HG02840 (cell line): ENCODE data around the gene NINJ2.
A peak's percentile ranks its signal among the peaks of the same experiment; 100 is the strongest.
"Not testable (repeated sequence)": the region's sequence is repeated elsewhere in the genome, so short reads cannot be mapped to it uniquely, and the experiment has no call there.

Source experiments
- ATAC-seq: cut with Tn5 transposase; IDR thresholded peaks from one replicate; pipeline ENCODE4 v1.9.1; 2021; ENCODE audit warnings: mild to moderate bottlenecking, moderate library complexity, moderate number of reproducible peaks; ENCODE audit not compliant: unreplicated experiment, low FRiP score

The NINJ2 gene

DNA sequence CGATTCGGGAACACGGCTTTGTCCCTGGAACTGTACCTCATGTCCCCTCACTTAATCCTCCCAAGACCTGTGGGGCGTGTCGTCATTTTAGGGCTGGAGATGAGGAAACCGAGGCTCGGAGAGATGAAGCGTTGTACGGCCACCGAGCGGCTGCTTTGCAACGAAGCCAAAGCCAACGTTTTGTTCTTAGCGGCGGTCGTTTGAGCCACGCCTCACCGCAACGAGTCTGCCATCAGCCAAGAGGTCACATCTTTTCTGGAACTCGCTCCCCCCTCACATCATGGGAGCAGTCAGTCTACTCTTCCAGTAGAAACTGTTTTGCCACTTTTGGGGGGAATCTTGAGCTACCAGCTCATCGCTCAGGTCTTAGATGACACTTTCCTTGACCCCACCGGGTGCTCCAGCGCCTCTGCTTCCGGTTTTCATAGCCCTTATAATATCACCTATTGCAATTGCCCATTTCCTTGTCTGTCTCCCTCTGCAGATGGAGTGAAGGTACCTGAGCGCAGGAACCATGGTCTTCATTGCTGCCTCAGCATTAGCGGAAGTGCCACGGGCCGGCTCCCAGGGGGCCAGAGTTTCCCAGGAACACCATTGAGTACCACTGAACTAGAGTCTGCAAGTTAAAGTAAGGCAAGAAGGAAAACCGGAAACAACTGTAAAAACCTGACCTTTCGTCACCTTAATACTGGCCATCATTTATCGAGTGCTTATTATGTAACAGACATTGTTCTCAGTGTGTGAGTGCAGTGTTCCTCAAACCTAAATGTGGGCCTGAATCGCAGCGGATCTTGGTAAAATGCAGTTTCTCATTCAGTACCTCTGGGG is 19.6 kb downstream of the NINJ2 start:
- no peak for ATAC-seq

DNA sequence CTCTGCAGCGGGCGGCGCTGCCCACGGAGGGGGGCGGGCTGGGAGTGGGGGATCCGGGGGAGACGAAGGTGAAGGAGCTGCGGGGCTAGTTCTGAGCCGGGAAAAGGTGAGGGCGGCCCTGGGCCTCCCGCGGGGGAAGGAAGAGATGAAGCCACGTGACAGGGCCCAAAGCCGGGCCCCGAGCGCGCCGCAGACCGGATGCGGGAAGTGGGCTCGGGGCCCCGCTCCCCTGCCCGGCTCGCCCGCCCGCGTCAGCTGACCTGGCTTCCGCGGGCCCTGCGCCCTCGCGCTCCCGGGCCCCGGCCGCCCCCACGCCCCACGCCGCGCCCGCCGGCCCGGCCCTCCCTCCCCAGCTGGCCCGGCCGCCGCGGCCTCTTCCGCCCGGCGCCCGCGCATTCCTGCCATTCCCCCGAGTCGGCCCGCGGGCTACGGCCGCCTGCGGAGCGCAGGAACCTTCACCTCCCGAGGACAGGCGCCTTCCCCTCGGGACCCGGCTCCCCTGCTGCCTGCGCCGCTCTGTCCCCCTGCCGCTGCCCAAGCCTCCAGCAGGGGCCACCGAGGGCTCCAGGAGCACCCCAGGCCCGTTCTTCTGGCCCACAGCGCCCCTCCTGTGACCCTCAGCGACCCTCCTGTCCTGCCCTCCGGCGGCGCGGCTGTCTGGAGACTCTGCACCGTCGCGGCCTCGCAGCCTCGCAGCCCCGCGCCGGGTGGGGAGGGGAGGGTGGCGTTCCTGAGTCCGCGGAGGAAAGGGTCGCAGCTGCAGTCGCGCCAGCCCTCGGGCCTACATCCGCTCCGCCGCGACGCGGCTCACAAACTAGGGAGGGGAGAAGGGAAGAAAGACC is 20.4 kb downstream of the NINJ2 start:
- ATAC-seq: peak; percentile 59

DNA sequence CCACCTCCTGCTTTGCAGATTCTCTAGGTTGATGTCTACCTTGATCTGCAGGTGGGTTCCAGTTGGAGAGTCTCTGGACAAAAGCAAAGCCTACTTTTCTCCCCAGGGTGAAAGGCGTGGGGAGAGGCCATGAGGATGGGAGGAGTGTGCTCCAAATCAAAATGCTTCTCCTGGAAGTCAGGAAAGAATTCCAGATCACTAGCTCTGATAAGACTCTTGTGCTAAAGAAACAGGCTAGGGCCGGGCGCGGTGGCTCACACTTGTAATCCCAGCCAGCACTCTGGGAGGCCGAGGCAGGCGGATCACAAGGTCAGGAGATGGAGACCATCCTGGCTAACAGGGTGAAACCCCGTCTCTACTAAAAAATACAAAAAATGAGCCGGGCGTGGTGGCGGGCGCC is 21.9 kb downstream of the NINJ2 start:
- ATAC-seq: not testable (repeated sequence)

DNA sequence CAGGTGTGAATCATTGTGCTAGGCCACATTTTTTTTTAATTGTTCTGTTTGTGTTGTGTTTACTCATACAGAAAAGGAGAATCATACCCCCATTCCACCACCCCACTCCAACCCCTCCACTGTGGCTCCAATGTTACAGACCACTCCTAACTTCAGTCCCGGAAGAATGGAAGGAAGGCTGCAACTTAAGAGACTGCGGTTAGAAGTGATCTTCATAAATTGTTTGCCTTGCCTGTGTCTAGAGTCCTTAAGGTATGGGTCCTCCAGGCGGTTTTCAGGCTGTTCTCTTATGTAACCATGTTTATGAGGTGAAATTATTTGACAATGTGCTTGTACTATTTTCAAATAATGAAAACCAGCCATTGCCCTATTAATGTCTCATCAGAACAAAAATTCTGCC is 22.5 kb downstream of the NINJ2 start:
- no peak for ATAC-seq

DNA sequence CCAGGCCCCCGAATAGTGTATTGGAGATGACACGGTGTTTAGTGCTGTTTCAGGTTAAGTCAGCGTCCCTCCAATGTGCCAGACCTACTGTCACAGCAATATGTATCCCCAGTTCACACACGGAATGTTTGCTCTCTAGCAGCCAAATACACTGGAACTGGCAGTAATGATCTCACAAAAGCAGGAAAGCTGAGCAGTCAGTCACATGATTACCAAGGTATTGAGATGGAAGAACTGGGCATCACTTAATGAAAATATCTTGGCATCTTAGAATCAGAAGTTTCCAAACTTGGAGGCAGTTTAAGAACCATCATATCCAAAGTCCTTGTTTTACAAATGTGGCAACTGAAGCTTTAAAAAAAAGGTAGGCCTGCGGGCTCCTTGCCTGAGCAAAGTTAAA is 23.3 kb downstream of the NINJ2 start:
- ATAC-seq: no peak

DNA sequence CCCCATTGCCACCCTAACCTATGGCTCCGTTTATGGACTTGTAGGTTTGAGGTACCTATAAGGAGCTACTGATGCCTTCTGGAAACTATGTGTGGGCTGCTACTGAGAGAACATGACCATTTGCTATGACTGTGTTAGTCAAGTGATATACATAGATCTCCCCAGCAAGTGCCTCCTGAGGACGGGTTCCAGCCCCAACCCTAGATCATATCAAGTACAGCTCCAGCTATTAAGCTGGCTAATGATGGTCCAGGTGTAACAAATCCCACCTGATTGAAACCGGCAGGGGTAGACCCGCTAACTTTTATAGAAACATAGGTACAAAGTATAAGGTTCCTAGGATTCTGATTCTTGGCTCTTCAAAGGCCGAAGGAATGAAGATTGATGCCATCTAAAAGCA is 23.7 kb downstream of the NINJ2 start:
- ATAC-seq: no peak

DNA sequence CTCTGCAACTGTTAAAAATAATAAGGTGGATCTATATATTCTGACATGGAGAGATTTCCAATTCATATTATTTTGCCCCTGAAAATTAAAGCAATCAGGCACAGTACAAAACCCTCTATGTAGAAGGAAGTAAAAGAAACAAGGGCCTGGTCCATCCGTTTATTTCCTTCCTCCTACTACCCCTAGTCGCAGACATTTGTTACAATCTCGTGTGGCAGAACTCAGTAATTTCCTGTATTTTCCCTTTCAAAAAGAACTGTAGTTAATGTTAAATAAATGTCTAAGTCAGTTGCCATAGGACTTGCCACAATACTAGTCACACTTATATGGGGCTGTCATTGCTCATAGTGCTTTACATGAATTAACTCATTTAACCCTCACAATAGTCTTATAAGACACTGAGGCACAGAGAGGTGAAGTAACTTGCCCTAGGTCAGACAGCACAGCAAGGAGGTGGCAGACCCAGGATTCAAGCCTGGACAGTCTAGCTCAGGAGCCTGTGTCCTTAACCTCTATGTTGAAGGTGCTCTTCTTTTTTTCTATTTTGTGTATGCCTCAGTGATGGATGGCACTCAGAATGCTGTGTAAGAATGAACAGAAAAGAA is 24.2 kb downstream of the NINJ2 start:
- ATAC-seq: no peak

DNA sequence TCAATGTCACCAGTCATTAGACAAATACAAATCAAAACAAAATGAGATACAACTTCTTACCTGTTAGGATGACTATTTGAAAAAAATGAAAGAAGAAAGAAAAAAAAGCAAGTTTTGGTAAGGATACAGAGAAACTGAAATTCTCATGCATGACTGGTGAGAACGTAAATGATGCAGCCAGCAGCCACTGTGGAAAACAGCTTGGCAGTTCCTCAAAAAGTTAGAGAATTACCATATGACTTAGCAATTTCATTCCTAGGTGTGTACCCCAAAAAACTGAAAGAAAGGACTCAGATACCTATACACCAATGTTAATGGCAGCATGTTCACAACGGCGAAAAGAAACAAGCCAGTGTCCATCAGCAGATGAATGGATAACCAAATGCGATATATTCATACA is 26.6 kb downstream of the NINJ2 start:
- no peak for ATAC-seq

DNA sequence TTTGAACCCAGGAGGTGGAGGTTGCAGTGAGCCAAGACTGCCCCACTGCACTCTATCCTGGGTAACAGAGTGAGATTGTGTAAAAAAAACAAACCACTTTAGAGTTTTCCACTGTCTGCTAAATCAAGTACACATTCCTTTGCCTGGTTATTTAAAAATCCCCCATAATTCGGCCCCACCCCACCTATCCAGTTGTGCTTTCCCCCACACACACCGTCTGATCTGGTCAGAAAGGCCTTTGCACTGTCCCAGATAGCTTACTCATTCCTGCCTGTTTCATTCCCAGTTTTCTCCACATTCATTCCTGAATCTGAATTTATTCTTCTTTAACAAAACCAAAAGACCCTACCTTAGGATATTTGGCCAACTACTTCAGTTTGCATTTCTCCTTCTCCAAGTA is 29.5 kb downstream of the NINJ2 start:
- ATAC-seq: no peak

DNA sequence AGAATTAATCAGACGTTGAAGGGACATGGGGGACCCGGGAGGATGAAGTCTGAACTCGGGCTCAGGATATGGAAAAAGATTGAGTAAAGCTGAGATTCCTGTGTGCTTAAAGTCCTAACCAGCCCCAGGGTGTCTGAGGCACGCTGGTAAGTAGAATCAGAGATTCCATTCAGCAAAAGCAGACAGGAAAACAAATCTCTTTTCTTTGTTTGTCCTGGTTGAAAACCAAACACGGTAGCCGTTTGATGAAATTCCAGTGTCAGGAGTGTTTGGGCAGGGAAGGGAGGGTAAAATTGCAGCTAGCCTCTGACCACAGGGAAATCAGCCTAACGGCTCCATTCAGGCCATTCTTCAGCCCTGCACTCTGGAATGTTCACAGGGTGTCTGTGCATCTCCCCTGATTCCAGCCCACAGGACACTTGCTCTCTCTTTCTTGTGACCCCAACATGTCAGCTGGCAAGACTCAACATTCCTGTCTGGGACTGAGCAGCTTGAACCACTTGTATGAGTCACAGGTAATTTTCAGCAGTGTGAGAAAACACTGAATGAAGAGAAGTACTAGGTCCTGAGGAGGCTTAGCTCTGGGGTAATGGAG is 31.0 kb downstream of the NINJ2 start:
- ATAC-seq: no peak

DNA sequence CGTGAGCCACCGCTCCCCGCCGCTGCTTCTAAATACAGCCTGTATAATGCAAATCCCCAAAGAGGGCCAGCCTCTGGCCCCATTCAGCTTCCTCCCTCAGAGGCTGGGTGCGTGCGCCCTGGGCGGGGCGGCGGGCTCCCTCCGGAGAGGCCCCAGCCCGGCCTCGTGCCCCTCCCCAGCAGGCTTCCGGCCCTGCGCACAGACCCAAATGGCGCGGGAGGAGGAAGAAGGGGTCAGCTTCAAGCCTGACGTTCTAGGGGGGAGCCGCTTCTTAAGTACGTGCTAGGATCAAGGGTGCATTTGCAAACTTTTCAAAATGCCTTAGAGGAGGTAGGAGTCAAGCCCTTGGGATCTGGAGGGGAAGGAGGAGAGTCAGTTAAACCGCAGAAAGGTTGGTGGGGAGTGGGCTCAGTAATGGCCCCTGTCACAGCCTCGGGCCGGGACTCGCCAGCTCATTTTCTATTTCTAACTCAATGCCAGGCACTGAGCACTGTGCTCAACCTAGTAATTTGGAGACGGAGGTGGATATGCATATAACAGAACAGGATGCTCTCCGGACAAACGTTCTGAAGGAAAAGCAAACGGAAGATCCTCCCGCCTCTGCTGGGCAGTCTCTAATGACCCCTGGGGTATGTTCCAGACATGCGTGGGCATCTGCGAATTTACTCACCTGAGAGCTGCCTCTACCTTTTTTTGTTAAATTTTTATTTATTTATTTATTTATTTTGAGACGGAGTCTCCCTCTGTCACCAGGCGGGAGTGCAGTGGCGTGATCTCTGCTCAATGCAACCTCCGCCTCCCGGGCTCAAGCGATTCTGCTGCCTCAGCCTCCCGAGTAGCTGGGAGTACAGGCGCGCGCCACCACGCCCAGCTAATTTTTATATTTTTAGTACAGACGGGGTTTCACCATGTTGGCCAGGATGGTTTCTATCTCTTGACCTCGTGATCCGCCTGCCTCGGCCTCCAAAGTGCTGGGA is 32.3 kb downstream of the NINJ2 start:
- peak; percentile 83 for ATAC-seq

DNA sequence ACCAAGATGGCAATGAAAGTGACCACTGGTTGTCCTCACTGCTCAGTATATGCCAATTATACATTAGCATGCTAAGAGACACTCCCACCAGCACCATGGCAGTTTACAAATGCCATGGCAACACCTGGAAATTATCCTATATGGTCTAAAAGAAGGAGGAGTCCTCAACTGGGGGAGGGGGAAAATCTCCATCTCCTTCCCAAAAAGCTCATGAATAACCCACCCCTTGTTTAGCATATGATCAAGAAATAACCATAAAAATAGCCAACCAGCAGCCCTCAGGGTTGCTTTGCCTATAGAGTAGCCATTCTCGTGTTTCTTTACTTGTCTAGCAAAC is 34.5 kb downstream of the NINJ2 start:
- not testable (repeated sequence) for ATAC-seq

DNA sequence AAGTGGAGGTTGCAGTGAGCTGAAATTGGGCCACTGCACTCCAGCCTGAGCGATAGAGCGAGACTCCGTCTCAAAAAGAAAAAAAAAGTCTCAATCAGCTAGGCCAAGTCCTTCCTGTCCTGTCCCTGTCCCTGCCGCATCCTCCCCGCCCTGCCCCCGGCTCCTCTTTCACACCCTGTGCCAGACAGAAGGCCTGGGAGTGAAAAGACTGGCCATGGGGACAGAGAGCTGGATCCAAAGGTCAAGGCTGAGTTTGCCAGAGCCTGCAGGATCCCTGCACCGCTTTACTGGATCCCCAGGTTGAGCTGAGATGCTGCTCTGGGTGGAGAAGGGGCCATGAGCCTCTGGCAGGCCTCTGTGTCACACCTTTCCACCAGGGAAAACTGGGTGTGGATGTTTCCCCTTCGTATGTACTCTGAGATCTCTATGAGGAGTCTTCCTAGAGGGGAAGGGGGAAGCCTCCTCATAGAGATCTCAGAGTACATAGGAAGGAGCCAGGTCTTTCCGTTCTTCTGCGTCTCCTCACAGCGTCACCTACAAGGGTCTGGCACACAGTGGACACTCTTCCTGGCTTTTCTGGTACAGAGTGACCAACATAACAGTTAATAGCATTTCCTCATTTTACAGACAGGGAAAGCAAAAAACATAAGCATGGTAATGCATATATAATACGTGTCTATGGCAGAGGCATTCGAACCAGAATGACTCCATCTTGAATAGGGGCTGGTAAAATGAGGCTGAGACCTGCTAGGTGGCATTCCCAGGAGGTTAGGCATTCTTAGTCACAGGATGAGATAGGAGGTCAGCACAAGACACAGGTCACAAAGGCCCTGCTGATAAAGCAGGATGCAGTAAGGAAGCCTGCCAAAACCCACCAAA is 35.1 kb downstream of the NINJ2 start:
- ATAC-seq: no peak

DNA sequence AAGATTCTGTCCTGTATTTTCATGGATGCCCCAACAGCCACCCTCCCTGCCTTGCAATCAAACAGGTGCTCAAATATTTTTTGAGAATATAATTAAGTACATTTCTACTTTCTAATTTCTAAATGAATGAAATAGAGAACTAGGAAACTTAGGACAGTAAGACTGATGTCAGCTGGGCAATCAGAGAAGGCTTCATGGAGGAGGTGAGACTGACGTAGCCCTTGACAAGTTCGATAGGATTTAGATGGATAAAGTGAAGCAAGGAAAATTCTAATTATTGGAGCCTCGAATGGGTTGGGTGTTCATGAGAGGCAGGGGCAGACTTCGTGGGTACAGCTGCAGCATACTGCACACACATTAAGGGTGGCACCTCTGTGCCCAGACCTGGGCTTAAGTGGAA is 36.0 kb downstream of the NINJ2 start:
- no peak for ATAC-seq

DNA sequence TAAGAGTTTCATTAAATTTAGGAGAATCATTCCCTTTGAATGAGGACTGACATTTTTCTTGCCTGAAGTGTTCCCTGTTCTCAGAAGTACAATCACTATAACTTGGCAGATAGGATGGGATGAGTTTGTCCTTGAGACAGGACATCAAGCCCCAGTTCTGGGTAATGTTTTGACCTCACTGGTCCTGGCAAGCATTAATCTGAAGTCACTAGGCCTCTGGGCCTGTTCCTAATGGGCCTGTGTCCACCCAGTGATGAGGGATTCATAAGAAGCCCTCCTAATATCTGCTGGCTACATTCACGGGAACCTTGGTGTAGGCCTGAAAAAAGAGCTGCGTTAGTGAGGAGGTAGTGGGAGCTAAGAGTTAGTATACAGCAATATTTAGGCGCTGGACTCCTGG is 37.2 kb downstream of the NINJ2 start:
- no peak for ATAC-seq

DNA sequence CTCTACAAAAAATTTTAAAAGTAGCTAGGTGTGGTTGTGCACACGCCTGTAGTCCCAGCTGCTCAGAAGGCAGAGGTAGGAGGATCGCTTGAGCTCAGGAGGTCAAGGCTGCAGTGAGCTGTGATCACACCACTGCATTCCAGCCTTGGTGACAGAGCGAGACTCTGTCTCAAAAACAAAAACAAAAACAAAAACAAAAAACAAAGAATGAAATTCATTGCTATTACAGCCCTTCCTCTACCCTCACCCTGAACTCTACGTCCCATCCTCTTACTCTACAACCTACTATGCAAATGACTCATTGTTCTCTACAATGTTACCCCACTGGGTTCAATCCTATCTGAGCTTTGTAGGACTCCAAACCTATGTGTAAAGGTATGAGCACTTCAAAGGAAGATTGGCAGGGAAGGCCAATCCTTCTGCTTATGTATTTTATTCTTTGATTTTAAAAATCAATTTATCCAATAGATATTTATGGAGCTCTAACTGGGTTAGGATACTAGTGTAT is 39.3 kb downstream of the NINJ2 start:
- ATAC-seq: no peak

DNA sequence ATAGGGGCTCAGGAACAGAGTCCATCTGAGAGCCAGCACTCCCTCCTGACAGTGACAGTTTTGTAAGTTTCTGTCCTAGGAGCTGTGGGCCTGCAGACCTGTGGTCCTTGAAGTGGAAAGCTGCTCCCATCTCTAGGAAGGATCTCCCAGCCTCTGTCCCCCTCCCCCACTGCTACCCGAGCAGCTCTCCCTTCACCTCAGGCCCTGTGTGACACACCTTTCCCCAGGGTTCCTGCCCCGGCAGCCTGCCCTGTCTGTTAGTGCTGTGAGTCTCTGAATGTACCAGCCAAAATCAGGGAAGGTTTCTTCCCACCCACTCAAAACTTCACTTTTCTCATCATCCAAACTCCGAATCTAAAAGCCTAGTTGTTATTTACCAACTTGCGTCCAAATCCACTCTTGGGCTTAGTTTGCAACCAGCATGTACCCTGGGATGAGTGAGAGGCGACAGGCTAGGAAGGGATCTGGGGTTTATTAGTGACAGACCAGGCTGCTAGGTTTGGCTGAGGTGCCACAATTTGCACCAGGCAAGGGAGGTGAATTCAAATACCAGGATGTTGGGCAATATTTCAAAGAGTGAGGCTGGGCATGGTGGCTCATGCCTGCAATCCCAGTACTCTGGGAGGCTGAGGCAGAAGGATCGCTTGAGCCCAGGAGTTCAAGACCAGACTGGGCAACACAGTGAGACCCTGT is 39.9 kb downstream of the NINJ2 start:
- ATAC-seq: no peak

DNA sequence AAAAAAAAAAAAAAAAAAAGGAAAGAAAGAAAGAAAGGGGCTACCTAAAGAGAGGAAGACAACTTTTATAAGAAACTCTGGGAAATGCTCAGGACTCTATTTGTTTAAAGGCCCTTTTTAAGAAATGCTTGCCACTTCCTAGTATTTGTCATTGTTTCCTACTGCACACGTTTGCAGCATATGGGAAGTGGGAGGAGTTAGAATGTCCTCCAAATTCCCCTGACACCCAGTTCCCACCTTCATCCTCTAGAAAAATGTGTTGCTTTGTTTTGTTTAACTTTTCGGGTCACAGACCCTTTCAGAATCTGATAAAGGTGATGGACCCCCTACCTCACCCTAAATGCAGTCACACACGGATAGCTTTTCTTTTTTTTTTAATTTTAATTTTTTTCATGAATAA is 40.8 kb downstream of the NINJ2 start:
- ATAC-seq: no peak
